GM04504 (cell line): ENCODE data around the gene CNTN5.
"Not testable (repeated sequence)": the region's sequence is repeated elsewhere in the genome, so short reads cannot be mapped to it uniquely, and the experiment has no call there.

ENCODE experiments used
- DNase-seq: peaks from one replicate; pipeline ENCODE4 v3.0.0-alpha.2; 2012; ENCODE audit warnings: low read depth

CNTN5 gene

GRCh38 chr11:99277281-99277680 is 256.5 kb downstream of the CNTN5 start:
- no peak for DNase-seq

GRCh38 chr11:99279266-99279665 is 258.5 kb downstream of the CNTN5 start:
- no peak for DNase-seq

- DNase-seq: no peak
Observed at GRCh38 chr11:99281331-99281730, 260.6 kb downstream of the CNTN5 start.

- not testable (repeated sequence) for DNase-seq
Observed at GRCh38 chr11:99297925-99298324, 277.2 kb downstream of the CNTN5 start.

GRCh38 chr11:99307510-99308088 is 286.9 kb downstream of the CNTN5 start:
- DNase-seq: no peak

GRCh38 chr11:99311870-99312269 is 291.1 kb downstream of the CNTN5 start:
- DNase-seq: no peak

GRCh38 chr11:99316776-99317520 is 296.2 kb downstream of the CNTN5 start:
- DNase-seq: peak; percentile 2

GRCh38 chr11:99320769-99321290 is 300.1 kb downstream of the CNTN5 start:
- DNase-seq: no peak

- peak; percentile 15 for DNase-seq
Observed at GRCh38 chr11:99325847-99326246, 305.1 kb downstream of the CNTN5 start.

- no peak for DNase-seq
Observed at GRCh38 chr11:99327066-99327465, 306.3 kb downstream of the CNTN5 start.

- no peak for DNase-seq
Observed at GRCh38 chr11:99327527-99327926, 306.8 kb downstream of the CNTN5 start.

GRCh38 chr11:99333621-99334020 is 312.9 kb downstream of the CNTN5 start:
- no peak for DNase-seq

- DNase-seq: no peak
Observed at GRCh38 chr11:99343117-99343516, 322.4 kb downstream of the CNTN5 start.

- DNase-seq: no peak
Observed at GRCh38 chr11:99349151-99349673, 328.5 kb downstream of the CNTN5 start.

GRCh38 chr11:99351624-99352023 is 330.9 kb downstream of the CNTN5 start:
- no peak for DNase-seq

- DNase-seq: no peak
Observed at GRCh38 chr11:99352642-99353041, 331.9 kb downstream of the CNTN5 start.

- no peak for DNase-seq
Observed at GRCh38 chr11:99366546-99366945, 345.8 kb downstream of the CNTN5 start.

GRCh38 chr11:99368583-99368982 is 347.8 kb downstream of the CNTN5 start:
- DNase-seq: peak; percentile 1

GRCh38 chr11:99370549-99371216 is 349.9 kb downstream of the CNTN5 start:
- peak; percentile 19 for DNase-seq

GRCh38 chr11:99371257-99371656 is 350.5 kb downstream of the CNTN5 start:
- no peak for DNase-seq

- DNase-seq: no peak
Observed at GRCh38 chr11:99376463-99376862, 355.7 kb downstream of the CNTN5 start.

GRCh38 chr11:99383648-99384245 is 363.0 kb downstream of the CNTN5 start:
- DNase-seq: no peak
